Tibial nerve (tissue), 3 donors: ENCODE measurements around the gene FAM184A.

Experiments
- CTCF ChIP-seq, 5 experiments: fragments of 200-600 bp in 3 of 5; fragments of 450-650 bp in 2 of 5; sonication (generic) in 3 of 5; IDR thresholded peaks; one replicate each; pipeline ENCODE4 v1.5.1; 2016 to 2019; ENCODE audit warnings: antibody characterized with exemption in 5 of 5, mild to moderate bottlenecking in 3 of 5, moderate library complexity in 2 of 5
- POLR2A ChIP-seq, 2 donors: fragments of 450-650 bp; IDR thresholded peaks; one replicate each; pipeline ENCODE4 v1.6.1; 2017; ENCODE audit warnings: antibody characterized with exemption in 2 of 2, mild to moderate bottlenecking in 2 of 2, moderate library complexity in 2 of 2

GRCh38 chr6:119024111-119024510, 54.4 kb downstream of the FAM184A start:
- no peak for TF ChIP-seq CTCF (IDR thresholded peaks at IDR 0.05)
- no peak for TF ChIP-seq POLR2A (IDR thresholded peaks at IDR 0.05)
